Upper lobe of right lung (tissue), 1 donor: ENCODE data around the gene ECHS1. TPM values are rescaled to one million over a fixed set of nuclear protein-coding genes. Genes with fewer than 3 reads are reported as not detected.

Source experiments
- ATAC-seq: fragments of 200-7000 bp; cut with Tn5 transposase; one replicate; pipeline ENCODE4 v1.9.1; 2020; ENCODE audit warnings: mild to moderate bottlenecking, moderate library complexity
- DNase-seq: peaks from one replicate; pipeline ENCODE4 v3.0.0-alpha.2; 2020
- H3K27ac ChIP-seq: fragments of 200-600 bp; one replicate; pipeline ENCODE4 v1.8.0; 2022
- H3K27me3 ChIP-seq: fragments of 200-600 bp; one replicate; pipeline ENCODE4 v1.8.0; 2022; ENCODE audit warnings: mild to moderate bottlenecking
- H3K36me3 ChIP-seq: fragments of 200-600 bp; one replicate; pipeline ENCODE4 v1.8.0; 2022
- H3K4me1 ChIP-seq: fragments of 200-600 bp; one replicate; pipeline ENCODE4 v1.8.0; 2022
- H3K4me3 ChIP-seq: fragments of 200-600 bp; one replicate; pipeline ENCODE4 v1.8.0; 2022; ENCODE audit warnings: mild to moderate bottlenecking
- H3K9me3 ChIP-seq: fragments of 200-600 bp; one replicate; pipeline ENCODE4 v1.8.0; 2022
- intact Hi-C: fragments of 100-400 bp; cut with DNase I; formaldehyde crosslinking; loops from one replicate; pipeline ENCODE4 v1.11.0; 2022
- total RNA-seq: library from RNA; stranded (reverse); fragmentation: NEBNext Ultra II Directional; extraction: Animal tissue kit (Norgen Biotek cat#: 25700); gene quantifications from one replicate; pipeline ENCODE4 v1.2.1, GENCODE V29; 2021
- TF ChIP-seq, protein P1 (sequence below): fragments of 200-600 bp; IDR thresholded peaks from one replicate; pipeline ENCODE4 v1.8.0; 2022; ENCODE audit warnings: antibody characterized with exemption
- donor health status: DM: no; HTN: yes; CAD: no; lungs with severe emphysema.

Gene ECHS1
- total RNA-seq, 1 donor from 2014 or later = 55.8 TPM

- intact Hi-C loops = no loop called here
Measured at GRCh38 chr10:133356549-133357284, 16.4 kb downstream of the ECHS1 start.

DNA sequence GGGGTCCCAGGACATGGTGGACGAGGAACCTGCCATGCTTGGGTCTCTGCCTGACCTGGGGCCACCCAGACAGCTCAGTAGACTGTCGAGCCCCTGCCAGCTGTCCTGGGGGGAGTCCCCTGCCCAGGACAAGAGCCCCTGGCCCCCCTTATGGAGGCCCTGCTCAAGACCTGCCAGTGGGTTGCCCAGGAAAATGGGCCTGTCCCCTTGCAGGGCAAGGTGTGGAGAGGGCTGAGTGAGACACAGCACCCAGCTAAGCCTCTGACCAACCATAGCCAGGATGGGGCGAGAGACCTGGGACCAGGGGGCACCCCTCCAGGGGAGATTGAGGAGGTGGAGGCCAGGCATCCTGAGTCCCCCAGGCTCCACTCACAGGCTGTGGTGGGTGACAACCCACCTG lies 17.2 kb downstream of the ECHS1 start:
- intact Hi-C loops = no loop called here
- ATAC-seq = no peak
- H3K27ac ChIP-seq = no peak overlapping the region
- H3K9me3 ChIP-seq = no peaks in the 10 kb centered on the region
- DNase-seq = no peak
- H3K36me3 ChIP-seq = no peaks in the 10 kb centered on the region
- peaks cover 11% of the 10 kb centered on the region for H3K4me1 ChIP-seq
- no peaks in the 10 kb centered on the region for H3K27me3 ChIP-seq
- H3K4me3 ChIP-seq = no peak overlapping the region
- TF ChIP-seq, protein P1, sequence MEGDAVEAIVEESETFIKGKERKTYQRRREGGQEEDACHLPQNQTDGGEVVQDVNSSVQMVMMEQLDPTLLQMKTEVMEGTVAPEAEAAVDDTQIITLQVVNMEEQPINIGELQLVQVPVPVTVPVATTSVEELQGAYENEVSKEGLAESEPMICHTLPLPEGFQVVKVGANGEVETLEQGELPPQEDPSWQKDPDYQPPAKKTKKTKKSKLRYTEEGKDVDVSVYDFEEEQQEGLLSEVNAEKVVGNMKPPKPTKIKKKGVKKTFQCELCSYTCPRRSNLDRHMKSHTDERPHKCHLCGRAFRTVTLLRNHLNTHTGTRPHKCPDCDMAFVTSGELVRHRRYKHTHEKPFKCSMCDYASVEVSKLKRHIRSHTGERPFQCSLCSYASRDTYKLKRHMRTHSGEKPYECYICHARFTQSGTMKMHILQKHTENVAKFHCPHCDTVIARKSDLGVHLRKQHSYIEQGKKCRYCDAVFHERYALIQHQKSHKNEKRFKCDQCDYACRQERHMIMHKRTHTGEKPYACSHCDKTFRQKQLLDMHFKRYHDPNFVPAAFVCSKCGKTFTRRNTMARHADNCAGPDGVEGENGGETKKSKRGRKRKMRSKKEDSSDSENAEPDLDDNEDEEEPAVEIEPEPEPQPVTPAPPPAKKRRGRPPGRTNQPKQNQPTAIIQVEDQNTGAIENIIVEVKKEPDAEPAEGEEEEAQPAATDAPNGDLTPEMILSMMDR = no peak

More at GRCh38 chr10:133356549-133357284, 16.4 kb downstream of the ECHS1 start:
- peaks cover 11% of the 10 kb centered on the region for H3K4me1 ChIP-seq
- H3K4me3 ChIP-seq = peak overlapping the region; percentile 68
- no peak overlapping the region for H3K27ac ChIP-seq
- TF ChIP-seq, protein P1 = no peak
- no peaks in the 10 kb centered on the region for H3K27me3 ChIP-seq
- no peak for ATAC-seq
- no peaks in the 10 kb centered on the region for H3K9me3 ChIP-seq
- H3K36me3 ChIP-seq = no peaks in the 10 kb centered on the region
- no peak for DNase-seq

DNA sequence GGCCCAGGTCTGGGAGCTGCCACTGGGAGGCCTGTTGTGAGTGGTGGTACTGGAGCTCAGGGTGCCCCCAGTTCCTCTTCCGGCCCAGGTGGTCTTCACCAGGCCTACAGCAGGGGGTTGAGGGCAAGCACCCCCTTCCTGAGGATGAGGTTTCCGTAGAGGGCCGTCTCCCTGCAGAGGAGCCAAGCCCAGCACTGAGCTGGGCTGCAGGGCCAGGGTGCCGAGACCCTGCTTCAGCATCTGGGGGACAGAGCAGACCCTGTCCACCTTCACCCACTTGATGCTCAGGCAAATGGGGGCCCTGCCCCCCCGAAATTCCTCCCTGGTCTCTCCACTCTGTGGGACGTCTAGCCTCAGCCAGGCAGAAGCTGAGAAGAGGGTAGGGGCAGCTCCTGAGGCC lies 17.9 kb downstream of the ECHS1 start:
- Histone ChIP-seq H3K4me1 (peaks cover 11% of the 10 kb centered on the region), H3K9me3 (no peaks in the 10 kb centered on the region), H3K36me3 (no peaks in the 10 kb centered on the region), H3K4me3 (no peak overlapping the region), H3K27ac (no peak overlapping the region), H3K27me3 (no peaks in the 10 kb centered on the region)
- TF ChIP-seq, protein P1 = no peak
- DNase-seq (no peak), ATAC-seq (no peak)
- intact Hi-C loops = no loop called here

- H3K4me1 ChIP-seq = peaks cover 11% of the 10 kb centered on the region
- TF ChIP-seq, protein P1 = no peak
- intact Hi-C loops = no loop called here
- ATAC-seq (no peak), DNase-seq (no peak)
- H3K27ac ChIP-seq = no peak overlapping the region
- no peak overlapping the region for H3K4me3 ChIP-seq
- no peaks in the 10 kb centered on the region for H3K36me3 ChIP-seq
- no peaks in the 10 kb centered on the region for H3K9me3 ChIP-seq
- H3K27me3 ChIP-seq = no peaks in the 10 kb centered on the region
Measured at GRCh38 chr10:133354672-133355240, 18.4 kb downstream of the ECHS1 start.

- peaks cover 11% of the 10 kb centered on the region for H3K4me1 ChIP-seq
Measured at GRCh38 chr10:133353988-133354605, 19.1 kb downstream of the ECHS1 start.

More at GRCh38 chr10:133353988-133354605, 19.1 kb downstream of the ECHS1 start:
- Histone ChIP-seq H3K9me3 (no peaks in the 10 kb centered on the region), H3K27ac (no peak overlapping the region), H3K27me3 (no peaks in the 10 kb centered on the region), H3K36me3 (no peaks in the 10 kb centered on the region), H3K4me3 (no peak overlapping the region)
- intact Hi-C loops = no loop called here
- TF ChIP-seq, protein P1 = no peak
- ATAC-seq (no peak), DNase-seq (no peak)
